Endothelial cell of umbilical vein (primary cell): ENCODE results near the gene CCNY.

Source experiments
- EZH2 ChIP-seq: IDR thresholded peaks from 2 replicates; pipeline ENCODE4 v1.6.1; 2012; ENCODE audit warnings: borderline replicate concordance, low read depth, mild to moderate bottlenecking, moderate library complexity, low read length, inconsistent platforms; ENCODE audit not compliant: severe bottlenecking
- FOS ChIP-seq: IDR thresholded peaks from 2 replicates; pipeline ENCODE4 v1.6.1; 2011; ENCODE audit warnings: mild to moderate bottlenecking, low read length, moderate library complexity, borderline replicate concordance; ENCODE audit not compliant: insufficient read depth
- GATA2 ChIP-seq: IDR thresholded peaks from 2 replicates; pipeline ENCODE4 v1.7.0; 2011; ENCODE audit warnings: low read depth, mild to moderate bottlenecking, moderate library complexity, mixed read lengths, low read length; ENCODE audit not compliant: insufficient read length, insufficient read depth
- JUN ChIP-seq: IDR thresholded peaks from 2 replicates; pipeline ENCODE4 v1.6.1; 2011; ENCODE audit warnings: borderline replicate concordance, low read depth; ENCODE audit not compliant: insufficient read length, insufficient read depth
- POLR2A ChIP-seq: IDR thresholded peaks from 2 replicates; pipeline ENCODE4 v1.6.1; 2012; ENCODE audit warnings: low read depth, mild to moderate bottlenecking, control low read depth, low read length
- POLR2AphosphoS5 ChIP-seq: IDR thresholded peaks from 2 replicates; pipeline ENCODE4 v1.6.1; 2012; ENCODE audit warnings: low read depth, mild to moderate bottlenecking, control low read depth, low read length, moderate library complexity; ENCODE audit not compliant: insufficient read depth
- TF ChIP-seq, protein P1 (sequence below), 2 donors: IDR thresholded peaks; 1 replicate in 1 of 2; 2 replicates in 1 of 2; pipeline ENCODE4 v1.5.1; 2011; ENCODE audit warnings: low read length in 2 of 2, mild to moderate bottlenecking in 2 of 2, moderate library complexity in 2 of 2, control low read depth in 1 of 2, inconsistent platforms in 1 of 2, low read depth in 1 of 2; ENCODE audit not compliant: insufficient read depth in 1 of 2; ENCODE audit errors: extremely low read depth in 1 of 2
- TF ChIP-seq, protein P2 (sequence below): IDR thresholded peaks from 2 replicates; pipeline ENCODE4 v1.6.1; 2011; ENCODE audit not compliant: insufficient read depth, insufficient read length

- no peak for TF ChIP-seq JUN
- TF ChIP-seq GATA2, result no peak
- TF ChIP-seq, protein P1, sequence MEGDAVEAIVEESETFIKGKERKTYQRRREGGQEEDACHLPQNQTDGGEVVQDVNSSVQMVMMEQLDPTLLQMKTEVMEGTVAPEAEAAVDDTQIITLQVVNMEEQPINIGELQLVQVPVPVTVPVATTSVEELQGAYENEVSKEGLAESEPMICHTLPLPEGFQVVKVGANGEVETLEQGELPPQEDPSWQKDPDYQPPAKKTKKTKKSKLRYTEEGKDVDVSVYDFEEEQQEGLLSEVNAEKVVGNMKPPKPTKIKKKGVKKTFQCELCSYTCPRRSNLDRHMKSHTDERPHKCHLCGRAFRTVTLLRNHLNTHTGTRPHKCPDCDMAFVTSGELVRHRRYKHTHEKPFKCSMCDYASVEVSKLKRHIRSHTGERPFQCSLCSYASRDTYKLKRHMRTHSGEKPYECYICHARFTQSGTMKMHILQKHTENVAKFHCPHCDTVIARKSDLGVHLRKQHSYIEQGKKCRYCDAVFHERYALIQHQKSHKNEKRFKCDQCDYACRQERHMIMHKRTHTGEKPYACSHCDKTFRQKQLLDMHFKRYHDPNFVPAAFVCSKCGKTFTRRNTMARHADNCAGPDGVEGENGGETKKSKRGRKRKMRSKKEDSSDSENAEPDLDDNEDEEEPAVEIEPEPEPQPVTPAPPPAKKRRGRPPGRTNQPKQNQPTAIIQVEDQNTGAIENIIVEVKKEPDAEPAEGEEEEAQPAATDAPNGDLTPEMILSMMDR (IDR thresholded peaks at IDR 0.05; ENCODE audit: extremely low read depth in 1 of 2, insufficient read depth in 1 of 2, low read depth in 1 of 2, low read length in 2 of 2), result no peak
- no peak for TF ChIP-seq EZH2
- TF ChIP-seq, protein P2, sequence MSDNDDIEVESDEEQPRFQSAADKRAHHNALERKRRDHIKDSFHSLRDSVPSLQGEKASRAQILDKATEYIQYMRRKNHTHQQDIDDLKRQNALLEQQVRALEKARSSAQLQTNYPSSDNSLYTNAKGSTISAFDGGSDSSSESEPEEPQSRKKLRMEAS, result no peak
- no peak for TF ChIP-seq POLR2A
- TF ChIP-seq FOS, result no peak
- no peak for TF ChIP-seq POLR2AphosphoS5
These were observed 91.2 kb downstream of the CCNY start for GRCh38 chr10:35427543-35427942.
